ENCODE data around the gene GALNS.

The GALNS gene

GRCh38 chr16:88855176-88855575, 1.6 kb downstream of the GALNS start:
- FAIRE-seq, result no peak

GRCh38 chr16:88854306-88855111, 2.2 kb downstream of the GALNS start:
- FAIRE-seq, result no peak

GRCh38 chr16:88853325-88853941, 3.3 kb downstream of the GALNS start:
- FAIRE-seq, result no peak

- no peak for FAIRE-seq
Measured at GRCh38 chr16:88851616-88852015, 5.1 kb downstream of the GALNS start.

- FAIRE-seq, result no peak
Measured at GRCh38 chr16:88850531-88851199, 6.1 kb downstream of the GALNS start.

GRCh38 chr16:88848557-88848956, 8.2 kb downstream of the GALNS start:
- FAIRE-seq, result no peak

- FAIRE-seq, result no peak
Measured at GRCh38 chr16:88847654-88848053, 9.1 kb downstream of the GALNS start.

GRCh38 chr16:88846088-88846487, 10.7 kb downstream of the GALNS start:
- no peak for FAIRE-seq

GRCh38 chr16:88844419-88845036, 12.2 kb downstream of the GALNS start:
- no peak for FAIRE-seq

- no peak for FAIRE-seq
Measured at GRCh38 chr16:88843256-88843655, 13.5 kb downstream of the GALNS start.

GRCh38 chr16:88842806-88843205, 13.9 kb downstream of the GALNS start:
- no peak for FAIRE-seq

GRCh38 chr16:88842308-88842756, 14.4 kb downstream of the GALNS start:
- FAIRE-seq, result no peak

- FAIRE-seq, result no peak
Measured at GRCh38 chr16:88841521-88842307, 15.0 kb downstream of the GALNS start.

GRCh38 chr16:88840600-88841215, 16.0 kb downstream of the GALNS start:
- no peak for FAIRE-seq

GRCh38 chr16:88839745-88840599, 16.8 kb downstream of the GALNS start:
- FAIRE-seq, result no peak

GRCh38 chr16:88839026-88839529, 17.7 kb downstream of the GALNS start:
- no peak for FAIRE-seq

GRCh38 chr16:88838566-88838965, 18.2 kb downstream of the GALNS start:
- no peak for FAIRE-seq

- no peak for FAIRE-seq
Measured at GRCh38 chr16:88837806-88838205, 18.9 kb downstream of the GALNS start.

GRCh38 chr16:88836791-88837190, 20.0 kb downstream of the GALNS start:
- FAIRE-seq, result no peak

GRCh38 chr16:88835818-88836217, 20.9 kb downstream of the GALNS start:
- FAIRE-seq, result no peak

- no peak for FAIRE-seq
Measured at GRCh38 chr16:88835383-88835782, 21.4 kb downstream of the GALNS start.
